HAP-1 (cell line): Measurements from ENCODE around the gene EFHD1.
"Not testable (repeated sequence)": the region's sequence is repeated elsewhere in the genome, so short reads cannot be mapped to it uniquely, and the experiment has no call there.

Source experiments
- DNase-seq, 2 experiments: peaks; one replicate each; pipeline ENCODE4 v3.0.0-alpha.2; 2016 to 2020; ENCODE audit warnings: low spot score in 2 of 2
- H3K27me3 ChIP-seq: fragments of 250-450 bp; sonication (Bioruptor Pico); 2 replicates; pipeline ENCODE4 v1.5.1; 2020; ENCODE audit warnings: low read depth, mild to moderate bottlenecking, moderate library complexity
- H3K36me3 ChIP-seq: fragments of 250-450 bp; sonication (Bioruptor Pico); replicated peaks from 2 replicates; pipeline ENCODE4 v1.5.1; 2020; ENCODE audit warnings: mild to moderate bottlenecking
- H3K4me1 ChIP-seq: fragments of 250-450 bp; sonication (Bioruptor Pico); 2 replicates; pipeline ENCODE4 v1.5.1; 2020; ENCODE audit warnings: mild to moderate bottlenecking
- H3K4me3 ChIP-seq: fragments of 250-450 bp; sonication (Bioruptor Pico); 2 replicates; pipeline ENCODE4 v1.5.1; 2020; ENCODE audit warnings: mild to moderate bottlenecking, moderate library complexity
- H3K9me3 ChIP-seq: fragments of 250-450 bp; sonication (Bioruptor Pico); 2 replicates; pipeline ENCODE4 v1.5.1; 2020; ENCODE audit warnings: mild to moderate bottlenecking, moderate library complexity
- in situ Hi-C: fragments of 300-500 bp; cut with MboI; formaldehyde crosslinking; loops from 3 replicates; pipeline ENCODE4 v1.14.3; 2020; ENCODE audit warnings: low sequenced_read_pairs, inconsistent platforms, mixed read lengths

EFHD1 gene

GRCh38 chr2:232697059-232697806 lies 63.8 kb downstream of the EFHD1 start, which contains the start of gene GIGYF2:
GIGYF2 (plus strand) TSS chr2:232697331; CDS start chr2:232735198, 37,867 bp downstream.
- Histone ChIP-seq H3K4me3 (peak within 1 kb of the TSS; percentile 91), H3K9me3 (no peaks in the 10 kb centered on the region), H3K4me1 (peaks cover 15% of the 10 kb centered on the region), H3K27me3 (no peaks in the 10 kb centered on the region), H3K36me3 (peaks cover 16% of the 10 kb centered on the region)
- DNase-seq: peak; percentile 96 to 99
- in situ Hi-C loops: no loop called here

- H3K36me3 ChIP-seq: peaks cover 19% of the 10 kb centered on the region
- peaks cover 15% of the 10 kb centered on the region for H3K4me1 ChIP-seq
- no peaks in the 10 kb centered on the region for H3K27me3 ChIP-seq
- H3K4me3 ChIP-seq: peak overlapping the region; percentile 91
- in situ Hi-C loops: no loop called here
- DNase-seq: no peak
- no peaks in the 10 kb centered on the region for H3K9me3 ChIP-seq
These were observed 64.4 kb downstream of the EFHD1 start for GRCh38 chr2:232697807-232698110.

DNA sequence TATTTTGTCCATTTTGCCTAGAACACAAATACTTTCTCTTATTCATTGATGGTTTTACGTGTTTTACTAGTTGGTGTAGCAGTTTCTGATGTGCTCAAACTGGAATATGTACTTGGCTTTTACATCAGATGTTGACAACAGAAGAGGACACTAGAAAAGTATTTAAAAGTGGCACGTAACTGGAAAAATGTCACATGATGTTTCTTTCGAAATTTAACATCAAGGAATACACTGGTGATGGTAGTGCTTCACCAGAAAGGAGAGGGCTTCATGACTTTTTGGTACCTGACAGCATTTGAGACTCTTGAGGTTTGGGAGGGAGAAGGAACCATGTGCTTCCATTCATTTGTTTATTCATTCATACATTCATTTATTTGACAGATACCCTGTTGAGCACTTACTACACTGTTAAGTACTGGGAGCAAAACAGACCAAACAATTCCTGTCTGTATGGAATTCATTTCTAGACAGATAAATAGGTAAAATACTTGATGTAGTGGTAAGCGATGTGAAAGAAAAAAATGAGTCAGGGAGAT lies 65.2 kb downstream of the EFHD1 start:
- peaks cover 23% of the 10 kb centered on the region for H3K36me3 ChIP-seq
- no peaks in the 10 kb centered on the region for H3K27me3 ChIP-seq
- H3K9me3 ChIP-seq: no peaks in the 10 kb centered on the region
- peaks cover 15% of the 10 kb centered on the region for H3K4me1 ChIP-seq
- peak overlapping the region; percentile 91 for H3K4me3 ChIP-seq
- no peak for DNase-seq
- in situ Hi-C loops: no loop called here

DNA sequence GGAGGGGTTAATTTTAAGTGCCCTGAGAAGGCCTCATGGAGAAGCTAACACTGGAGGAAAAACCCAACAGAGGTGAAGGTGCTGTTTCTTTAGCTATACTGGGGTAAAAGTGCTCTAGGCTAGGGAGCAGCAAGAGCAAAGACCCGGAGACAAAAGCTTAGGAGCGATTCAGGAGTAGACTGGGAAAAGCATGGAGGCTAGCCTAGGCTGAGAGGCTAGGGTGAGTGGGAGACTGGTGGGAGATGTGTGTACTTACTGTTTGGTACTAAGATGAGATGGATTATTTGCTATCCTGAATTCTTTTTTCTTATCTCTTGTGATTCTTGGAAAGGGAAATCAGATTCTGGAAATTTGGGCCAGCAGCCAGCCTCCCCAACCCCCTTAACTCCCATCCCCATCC lies 65.7 kb downstream of the EFHD1 start:
- peak; percentile 24 to 43 for DNase-seq
- Histone ChIP-seq H3K27me3 (no peaks in the 10 kb centered on the region), H3K36me3 (peaks cover 28% of the 10 kb centered on the region), H3K4me1 (peaks cover 15% of the 10 kb centered on the region), H3K9me3 (no peaks in the 10 kb centered on the region), H3K4me3 (peak overlapping the region; percentile 91)
- in situ Hi-C loops: no loop called here

GRCh38 chr2:232700154-232700553 lies 66.8 kb downstream of the EFHD1 start:
- Histone ChIP-seq H3K36me3 (peaks cover 35% of the 10 kb centered on the region), H3K4me3 (no peak overlapping the region)

GRCh38 chr2:232707076-232707475 lies 73.7 kb downstream of the EFHD1 start:
- no peak for DNase-seq
- no peaks in the 10 kb centered on the region for H3K9me3 ChIP-seq
- H3K36me3 ChIP-seq: peaks cover 46% of the 10 kb centered on the region
- no peak overlapping the region for H3K4me3 ChIP-seq
- in situ Hi-C loops: no loop called here
- H3K4me1 ChIP-seq: no peaks in the 10 kb centered on the region
- no peaks in the 10 kb centered on the region for H3K27me3 ChIP-seq

More at GRCh38 chr2:232700154-232700553, 66.8 kb downstream of the EFHD1 start:
- Histone ChIP-seq H3K9me3 (no peaks in the 10 kb centered on the region), H3K4me1 (peaks cover 15% of the 10 kb centered on the region), H3K27me3 (no peaks in the 10 kb centered on the region)
- in situ Hi-C loops: no loop called here
- no peak for DNase-seq

DNA sequence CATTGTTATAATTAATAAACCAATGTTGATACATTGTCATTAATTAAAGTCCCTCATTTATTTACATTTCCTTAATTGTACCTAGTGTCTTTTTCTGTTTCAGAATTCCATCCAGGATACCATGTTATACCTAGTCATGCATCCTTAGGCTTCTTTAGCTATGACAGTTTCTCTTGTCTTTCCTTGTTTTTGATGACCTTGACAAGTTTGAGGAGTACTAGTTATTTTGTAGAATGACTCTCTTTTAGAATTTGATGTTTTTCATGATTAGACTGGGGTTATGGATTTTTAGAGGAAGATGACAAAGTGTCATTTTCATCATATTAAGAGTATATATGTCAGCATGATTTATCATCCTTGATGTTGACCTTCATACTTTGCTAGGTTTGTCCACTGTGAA lies 80.1 kb downstream of the EFHD1 start:
- Histone ChIP-seq H3K9me3 (no peaks in the 10 kb centered on the region), H3K36me3 (peaks cover 22% of the 10 kb centered on the region), H3K4me1 (peaks cover 9% of the 10 kb centered on the region), H3K27me3 (no peaks in the 10 kb centered on the region), H3K4me3 (no peak overlapping the region)
- in situ Hi-C loops: no loop called here
- DNase-seq: no peak

DNA sequence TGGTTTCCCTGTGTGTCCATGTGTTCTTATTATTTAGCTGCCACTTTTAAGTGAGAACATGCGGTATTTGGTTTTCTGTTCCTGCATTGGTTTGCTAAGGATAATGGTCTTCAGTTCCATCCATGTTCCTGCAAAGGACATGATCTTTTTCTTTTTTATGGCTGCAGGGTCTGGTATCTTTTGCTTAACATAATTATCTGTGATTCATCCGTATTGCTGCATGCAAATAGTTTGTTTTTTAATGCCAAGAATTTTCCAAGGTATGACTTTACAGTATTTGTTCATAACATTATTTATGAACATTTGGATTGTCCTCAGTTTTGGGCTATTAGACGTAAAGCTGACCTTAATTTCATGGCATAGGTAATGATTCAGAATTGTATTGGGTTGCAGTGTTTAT lies 81.6 kb downstream of the EFHD1 start:
- peaks cover 17% of the 10 kb centered on the region for H3K36me3 ChIP-seq
- no peaks in the 10 kb centered on the region for H3K27me3 ChIP-seq
- in situ Hi-C loops: no loop called here
- no peak overlapping the region for H3K4me3 ChIP-seq
- no peaks in the 10 kb centered on the region for H3K9me3 ChIP-seq
- peaks cover 9% of the 10 kb centered on the region for H3K4me1 ChIP-seq
- no peak for DNase-seq

- DNase-seq, in situ Hi-C loops, H3K4me3 ChIP-seq, H3K9me3 ChIP-seq, H3K27me3 ChIP-seq: not testable (repeated sequence)
- peaks cover 12% of the 10 kb centered on the region for H3K4me1 ChIP-seq
- peaks cover 14% of the 10 kb centered on the region for H3K36me3 ChIP-seq
These were observed 86.7 kb downstream of the EFHD1 start for GRCh38 chr2:232720056-232720455.

GRCh38 chr2:232721261-232721660 lies 87.9 kb downstream of the EFHD1 start:
- H3K4me1 ChIP-seq: peaks cover 5% of the 10 kb centered on the region
- H3K4me3 ChIP-seq: no peak overlapping the region
- no peaks in the 10 kb centered on the region for H3K9me3 ChIP-seq
- H3K27me3 ChIP-seq: no peaks in the 10 kb centered on the region
- DNase-seq: no peak
- H3K36me3 ChIP-seq: peaks cover 24% of the 10 kb centered on the region
- in situ Hi-C loops: no loop called here

DNA sequence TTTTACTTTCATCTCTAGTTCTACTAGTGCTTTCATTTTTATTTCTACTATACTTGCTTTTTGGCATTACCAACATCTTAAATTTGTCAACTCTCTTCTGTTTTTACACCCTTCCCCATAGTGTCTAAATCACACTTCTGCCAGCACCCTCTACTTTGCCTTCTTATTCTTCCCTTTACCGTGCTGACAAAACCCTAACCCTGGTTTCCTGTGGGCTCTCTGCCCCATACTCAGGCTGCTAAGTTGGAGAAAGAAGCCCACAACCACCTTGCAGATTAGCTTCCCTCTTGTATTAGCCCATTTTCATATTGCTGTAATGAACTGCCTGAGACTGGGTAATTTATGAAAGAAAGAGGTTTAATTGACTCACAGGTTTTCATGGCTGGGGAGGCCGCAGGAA lies 88.5 kb downstream of the EFHD1 start:
- no peak overlapping the region for H3K4me3 ChIP-seq
- H3K4me1 ChIP-seq: peaks cover 5% of the 10 kb centered on the region
- no peak for DNase-seq
- peaks cover 24% of the 10 kb centered on the region for H3K36me3 ChIP-seq
- no peaks in the 10 kb centered on the region for H3K9me3 ChIP-seq
- in situ Hi-C loops: no loop called here
- H3K27me3 ChIP-seq: no peaks in the 10 kb centered on the region

DNA sequence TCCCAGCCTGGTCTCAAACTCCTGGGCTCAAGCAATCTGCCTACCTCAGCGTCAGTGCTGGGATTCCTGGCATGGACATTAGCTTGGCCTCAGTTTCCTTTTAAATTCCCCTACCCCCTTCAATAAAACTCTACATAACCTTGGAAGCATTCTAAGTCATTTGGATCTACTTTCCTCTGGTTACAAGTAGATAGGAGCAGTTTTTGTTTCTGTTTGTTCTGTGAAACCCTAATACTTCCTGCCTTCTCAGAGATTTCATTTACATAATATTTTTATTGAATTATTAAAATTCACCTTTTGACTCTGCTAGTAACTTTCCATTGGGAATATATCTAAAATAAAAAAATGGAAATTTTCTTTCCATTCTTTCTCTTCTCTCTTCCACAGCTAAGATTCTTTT lies 89.6 kb downstream of the EFHD1 start:
- peaks cover 5% of the 10 kb centered on the region for H3K4me1 ChIP-seq
- H3K36me3 ChIP-seq: peaks cover 30% of the 10 kb centered on the region
- H3K27me3 ChIP-seq: no peaks in the 10 kb centered on the region
- DNase-seq: no peak
- H3K9me3 ChIP-seq: no peaks in the 10 kb centered on the region
- no peak overlapping the region for H3K4me3 ChIP-seq
- in situ Hi-C loops: no loop called here

DNA sequence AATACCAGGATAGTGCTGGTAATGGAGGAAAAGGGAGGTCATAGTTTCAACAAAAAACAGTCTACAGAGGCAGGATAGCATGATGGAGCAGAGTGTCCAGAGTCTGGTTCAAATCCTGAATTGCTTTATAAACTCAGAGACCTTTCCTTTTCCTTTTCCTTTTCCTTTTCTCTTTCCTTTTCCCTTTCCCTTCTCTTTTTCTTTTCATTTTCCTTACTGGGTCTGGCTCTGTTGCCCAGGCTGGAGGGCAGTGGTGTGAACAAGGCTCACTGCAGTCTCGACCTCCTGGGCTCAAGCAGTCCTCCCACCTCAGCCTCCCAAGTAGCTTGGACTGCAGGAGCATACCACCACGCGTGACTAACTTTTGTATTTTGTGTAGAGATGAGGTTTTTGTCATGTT lies 95.4 kb downstream of the EFHD1 start:
- Histone ChIP-seq H3K27me3 (no peaks in the 10 kb centered on the region), H3K4me3 (no peak overlapping the region), H3K9me3 (no peaks in the 10 kb centered on the region), H3K4me1 (peaks cover 5% of the 10 kb centered on the region), H3K36me3 (peaks cover 51% of the 10 kb centered on the region)
- DNase-seq: no peak
- in situ Hi-C loops: no loop called here

- in situ Hi-C loops: no loop called here
- no peak for DNase-seq
- Histone ChIP-seq H3K9me3 (no peaks in the 10 kb centered on the region), H3K27me3 (no peaks in the 10 kb centered on the region), H3K4me1 (no peaks in the 10 kb centered on the region; the same call in 1 of the 2 replicates), H3K36me3 (peaks cover 44% of the 10 kb centered on the region), H3K4me3 (no peak overlapping the region)
These were observed 98.1 kb downstream of the EFHD1 start for GRCh38 chr2:232731470-232731869.
